CD14-positive monocyte (primary cell): Measurements from ENCODE around the gene ACBD7. TPM values are rescaled to one million over a fixed set of nuclear protein-coding genes. Genes with fewer than 3 reads are reported as not detected.

ENCODE experiments used
- DNase-seq, 3 donors: peaks; one replicate each; pipeline ENCODE4 v3.0.0-alpha.2; 2011 to 2022
- H2AFZ ChIP-seq: 2 replicates; pipeline ENCODE4 v1.6.0; 2012; ENCODE audit warnings: mild to moderate bottlenecking, low read depth, low read length, inconsistent platforms; ENCODE audit not compliant: insufficient read depth, poor library complexity, severe bottlenecking
- H3K27ac ChIP-seq, 2 donors: 1 replicate in 1 of 2; 2 replicates in 1 of 2; pipeline ENCODE4 v1.5.1; 2012 to 2013; ENCODE audit warnings: low read length in 2 of 2, control low read depth in 1 of 2, inconsistent platforms in 1 of 2, low read depth in 1 of 2, mild to moderate bottlenecking in 1 of 2
- H3K27me3 ChIP-seq, 2 donors: one replicate each; pipeline versions ENCODE4 v1.6.0 to v1.6.1; 2011 to 2013; ENCODE audit warnings: low read length in 2 of 2; ENCODE audit not compliant: control insufficient read depth in 2 of 2, insufficient read depth in 2 of 2
- H3K36me3 ChIP-seq, 2 donors: replicated peaks in 1 of 2; 1 replicate in 1 of 2; 2 replicates in 1 of 2; pipeline versions ENCODE4 v1.5.1 to v1.6.1; 2012 to 2013; ENCODE audit warnings: low read length in 2 of 2, control low read depth in 1 of 2, inconsistent platforms in 1 of 2, mild to moderate bottlenecking in 1 of 2; ENCODE audit not compliant: insufficient read depth in 2 of 2, control insufficient read depth in 1 of 2
- H3K4me1 ChIP-seq, 2 donors: 1 replicate in 1 of 2; 2 replicates in 1 of 2; pipeline versions ENCODE4 v1.5.1 to v1.6.1; 2012 to 2013; ENCODE audit warnings: low read length in 2 of 2, control low read depth in 1 of 2, inconsistent platforms in 1 of 2, mild to moderate bottlenecking in 1 of 2, moderate library complexity in 1 of 2; ENCODE audit not compliant: insufficient read depth in 2 of 2, control insufficient read depth in 1 of 2
- H3K4me2 ChIP-seq: replicated peaks from 2 replicates; pipeline ENCODE3; 2012; ENCODE audit warnings: low read length, moderate library complexity, mild to moderate bottlenecking; ENCODE audit not compliant: poor library complexity, severe bottlenecking; ENCODE audit errors: extremely low read depth
- H3K4me3 ChIP-seq, 3 experiments: fragments of 200-600 bp in 1 of 3; sonication (generic) in 1 of 3; replicated peaks in 1 of 3; 1 replicate in 2 of 3; 2 replicates in 1 of 3; pipeline ENCODE4 v1.5.1; 2011 to 2013; ENCODE audit warnings: low read length in 3 of 3, mild to moderate bottlenecking in 3 of 3, control low read depth in 2 of 3, low read depth in 2 of 3, inconsistent platforms in 1 of 3, moderate library complexity in 1 of 3
- H3K79me2 ChIP-seq: 2 replicates; pipeline ENCODE4 v1.6.0; 2012; ENCODE audit warnings: mild to moderate bottlenecking, control low read depth, inconsistent platforms, low read length, moderate library complexity; ENCODE audit not compliant: insufficient read depth
- H3K9ac ChIP-seq: 2 replicates; pipeline ENCODE4 v1.6.0; 2017; ENCODE audit warnings: low read length, mild to moderate bottlenecking; ENCODE audit not compliant: insufficient read depth, poor library complexity, severe bottlenecking
- H3K9me3 ChIP-seq, 2 donors: replicated peaks in 1 of 2; 1 replicate in 1 of 2; 2 replicates in 1 of 2; pipeline versions ENCODE4 v1.5.1 to v1.6.1; 2012 to 2013; ENCODE audit warnings: low read length in 2 of 2, control low read depth in 1 of 2; ENCODE audit not compliant: control insufficient read depth in 1 of 2, insufficient read depth in 1 of 2
- H4K20me1 ChIP-seq: 2 replicates; pipeline ENCODE4 v1.6.0; 2012; ENCODE audit warnings: mild to moderate bottlenecking, low read length, control low read depth, moderate library complexity; ENCODE audit not compliant: insufficient read depth
- H3K27ac Mint-ChIP-seq, 7 donors: one replicate each; pipeline ENCODE4 v1.8.0; 2020; ENCODE audit warnings: mild to moderate bottlenecking in 7 of 7, mixed read lengths in 7 of 7, moderate library complexity in 6 of 7, inconsistent platforms in 2 of 7
- H3K27me3 Mint-ChIP-seq, 3 donors: one replicate each; pipeline ENCODE4 v1.8.0; 2021 to 2022; ENCODE audit warnings: low read depth in 3 of 3, mild to moderate bottlenecking in 3 of 3, mixed read lengths in 3 of 3, moderate library complexity in 3 of 3, inconsistent platforms in 1 of 3
- H3K36me3 Mint-ChIP-seq, 2 donors: one replicate each; pipeline ENCODE4 v1.8.0; 2020; ENCODE audit warnings: mixed read lengths in 2 of 2, inconsistent platforms in 1 of 2, mild to moderate bottlenecking in 1 of 2
- H3K4me1 Mint-ChIP-seq: one replicate; pipeline ENCODE4 v1.8.0; 2020; ENCODE audit warnings: mild to moderate bottlenecking, mixed read lengths
- H3K4me3 Mint-ChIP-seq, 2 donors: one replicate each; pipeline ENCODE4 v1.8.0; 2020; ENCODE audit warnings: mild to moderate bottlenecking in 2 of 2, mixed read lengths in 2 of 2, moderate library complexity in 1 of 2
- H3K9me3 Mint-ChIP-seq, 7 donors: one replicate each; pipeline ENCODE4 v1.8.0; 2020 to 2022; ENCODE audit warnings: mixed read lengths in 7 of 7, mild to moderate bottlenecking in 6 of 7, moderate library complexity in 6 of 7, inconsistent platforms in 2 of 7
- CTCF ChIP-seq: fragments of 200-600 bp; IDR thresholded peaks from one replicate; pipeline ENCODE4 v1.8.0; 2022; ENCODE audit warnings: antibody characterized with exemption, mild to moderate bottlenecking
- WGBS: methylation state at CpG from one replicate; pipeline ENCODE4 v1.1.5; 2013; ENCODE audit warnings: missing lambda C conversion rate; ENCODE audit not compliant: insufficient coverage; 5-methylcytosine and 5-hydroxymethylcytosine counted together
- intact Hi-C, 2 donors: fragments of 100-400 bp; cut with micrococcal nuclease; formaldehyde crosslinking; loops; one replicate each; pipeline versions ENCODE4 v1.15.0 to v1.15.1; 2023
- polyA plus RNA-seq, 3 donors: library from polyadenylated mRNA; depleted of rRNA in 1 of 3; unstranded in 2 of 3; stranded (reverse) in 1 of 3; fragments of 300-500 nt in 2 of 3; fragments of >200 nt in 1 of 3; fragmentation: Illumina TruSeq in 2 of 3; gene quantifications; 1 replicate in 2 of 3; 2 replicates in 1 of 3; pipeline ENCODE4 v1.2.3, GENCODE V29; 2012 to 2021

Gene ACBD7
- polyA plus RNA-seq, 3 donors: 0.11 TPM; not detected in 2

- no peak overlapping the region for H3K4me2 ChIP-seq
- WGBS: no CpG with 5 or more reads among the region's 4 CpGs
Observed at GRCh38 chr10:15059914-15060313, 28.7 kb downstream of the ACBD7 start.

GRCh38 chr10:15058689-15059088, 29.9 kb downstream of the ACBD7 start:
- Histone ChIP-seq H3K4me3 (no peak overlapping the region), H2AFZ (no peak overlapping the region), H3K4me2 (no peak overlapping the region), H3K27ac (no peak overlapping the region), H3K27me3 (no peaks in the 10 kb centered on the region), H3K9me3 (peaks cover 0 to 5% of the 10 kb centered on the region in 2 donors), H4K20me1 (no peaks in the 10 kb centered on the region), H3K36me3 (no peaks in the 10 kb centered on the region), H3K4me1 (no peaks in the 10 kb centered on the region), H3K9ac (no peak overlapping the region), H3K79me2 (no peaks in the 10 kb centered on the region)
- no peaks in the 10 kb centered on the region for H3K36me3 Mint-ChIP-seq
- H3K27ac Mint-ChIP-seq: no peak overlapping the region
- H3K4me1 Mint-ChIP-seq: no peaks in the 10 kb centered on the region
- intact Hi-C loops: no loop called here
- H3K4me3 Mint-ChIP-seq: no peak overlapping the region
- TF ChIP-seq CTCF: no peak
- H3K27me3 Mint-ChIP-seq: peaks cover 5 to 9% (median 6%) of the 10 kb centered on the region in 3 donors
- H3K9me3 Mint-ChIP-seq: peaks cover 10 to 23% (median 18%) of the 10 kb centered on the region in 7 donors
- no peak for DNase-seq
- WGBS: no CpG with 5 or more reads among the region's 1 CpG

More at GRCh38 chr10:15059914-15060313, 28.7 kb downstream of the ACBD7 start:
- Mint-ChIP-seq H3K9me3 (peaks cover 10 to 26% (median 19%) of the 10 kb centered on the region in 7 donors), H3K36me3 (no peaks in the 10 kb centered on the region), H3K27ac (no peak overlapping the region), H3K4me3 (no peak overlapping the region), H3K27me3 (peaks cover 2 to 6% (median 4%) of the 10 kb centered on the region in 3 donors), H3K4me1 (no peaks in the 10 kb centered on the region)
- no peaks in the 10 kb centered on the region for H3K4me1 ChIP-seq
- H4K20me1 ChIP-seq: no peaks in the 10 kb centered on the region
- intact Hi-C loops: no loop called here
- no peak overlapping the region for H3K9ac ChIP-seq
- H2AFZ ChIP-seq: no peak overlapping the region
- no peak for TF ChIP-seq CTCF
- no peaks in the 10 kb centered on the region for H3K79me2 ChIP-seq
- H3K9me3 ChIP-seq: peaks cover 0 to 5% of the 10 kb centered on the region in 2 donors
- DNase-seq: no peak
- H3K27me3 ChIP-seq: no peaks in the 10 kb centered on the region
- H3K4me3 ChIP-seq: no peak overlapping the region
- no peak overlapping the region for H3K27ac ChIP-seq
- no peaks in the 10 kb centered on the region for H3K36me3 ChIP-seq
